OCI-LY3 (cell line): Measurements from ENCODE around the gene FBXW8.

Experiments
- EZH2phosphoT487 ChIP-seq: fragments of 200-600 bp; shearing (Covaris generic); IDR thresholded peaks from 2 replicates; pipeline ENCODE4 v1.6.1; 2018; ENCODE audit warnings: antibody characterized with exemption, mixed run types, low read depth
- TF ChIP-seq, protein P1 (sequence below): fragments of 200-600, 300-600 bp; sonication (generic); IDR thresholded peaks from 2 replicates; pipeline ENCODE4 v1.5.1; 2014; ENCODE audit warnings: antibody characterized with exemption, low read length, low read depth

GRCh38 chr12:117007577-117007976 is 96.8 kb downstream of the FBXW8 start:
- TF ChIP-seq, protein P1, sequence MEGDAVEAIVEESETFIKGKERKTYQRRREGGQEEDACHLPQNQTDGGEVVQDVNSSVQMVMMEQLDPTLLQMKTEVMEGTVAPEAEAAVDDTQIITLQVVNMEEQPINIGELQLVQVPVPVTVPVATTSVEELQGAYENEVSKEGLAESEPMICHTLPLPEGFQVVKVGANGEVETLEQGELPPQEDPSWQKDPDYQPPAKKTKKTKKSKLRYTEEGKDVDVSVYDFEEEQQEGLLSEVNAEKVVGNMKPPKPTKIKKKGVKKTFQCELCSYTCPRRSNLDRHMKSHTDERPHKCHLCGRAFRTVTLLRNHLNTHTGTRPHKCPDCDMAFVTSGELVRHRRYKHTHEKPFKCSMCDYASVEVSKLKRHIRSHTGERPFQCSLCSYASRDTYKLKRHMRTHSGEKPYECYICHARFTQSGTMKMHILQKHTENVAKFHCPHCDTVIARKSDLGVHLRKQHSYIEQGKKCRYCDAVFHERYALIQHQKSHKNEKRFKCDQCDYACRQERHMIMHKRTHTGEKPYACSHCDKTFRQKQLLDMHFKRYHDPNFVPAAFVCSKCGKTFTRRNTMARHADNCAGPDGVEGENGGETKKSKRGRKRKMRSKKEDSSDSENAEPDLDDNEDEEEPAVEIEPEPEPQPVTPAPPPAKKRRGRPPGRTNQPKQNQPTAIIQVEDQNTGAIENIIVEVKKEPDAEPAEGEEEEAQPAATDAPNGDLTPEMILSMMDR, result no peak
- no peak for TF ChIP-seq EZH2phosphoT487
